Measurements from ENCODE around the gene GAREM1. TPM values are rescaled to one million over a fixed set of nuclear protein-coding genes. Genes with fewer than 3 reads are reported as not detected.

GAREM1 gene
- total and polyA plus RNA-seq, 2 of the 8 experiments (the other 6 are each of a cell fraction or from before 2014, with no cell fraction given): 3.6 to 9.2 TPM

GRCh38 chr18:32358075-32358474 is 112.6 kb downstream of the GAREM1 start:
- H2BK5ac ChIP-seq (ENCODE audit: low read depth, low read length): no peak overlapping the region; the same call in 1 of the 2 replicates
- H2AK5ac ChIP-seq (ENCODE audit: low read depth, low read length): no peak overlapping the region
- no peak overlapping the region for H3K27ac ChIP-seq (ENCODE audit: low read depth, low read length)
- no peaks in the 10 kb centered on the region for H3K27me3 ChIP-seq (replicated peaks in 1 of 4; ENCODE audit: control insufficient read depth in 3 of 4, extremely low read depth in 1 of 4, insufficient read depth in 3 of 4, low read length in 3 of 4)
- no peak overlapping the region for H3K23ac ChIP-seq (ENCODE audit: insufficient read length)
- no peak overlapping the region for H3K14ac ChIP-seq (ENCODE audit: insufficient read length)
- no peak overlapping the region for H4K5ac ChIP-seq (ENCODE audit: insufficient read length, low read depth, low read length)
- H3K79me1 ChIP-seq (ENCODE audit: low read depth, low read length): no peaks in the 10 kb centered on the region
- H2AFZ ChIP-seq (ENCODE audit: low read length): no peak overlapping the region
- H4K91ac ChIP-seq (replicated peaks; ENCODE audit: insufficient read length, low read length): no peak overlapping the region
- no peak for DNase-seq (ENCODE audit: low read depth in 1 of 2, low spot score in 2 of 2)
- H2BK15ac ChIP-seq (ENCODE audit: low read length): no peak overlapping the region
- ChIA-PET CTCF (ENCODE audit: partially characterized antibody) (interaction anchor here (0.7 to 2.4 kb wide), 23 partner anchors 10 to 200 kb away, joined by 3 to 9 read pairs (median 4); no protein-coding TSS in a partner anchor), POLR2A (ENCODE audit: partially characterized antibody) (interaction anchor here (0.7 to 1.3 kb wide), 2 partner anchors 9 to 113 kb away, joined by 3 to 5 read pairs; partner anchors contain the start of gene GAREM1)
- no peak overlapping the region for H3K4me3 ChIP-seq (ENCODE audit: extremely low read depth in 1 of 4, insufficient read depth in 2 of 4, low read depth in 3 of 4, low read length in 4 of 4)
- no peak overlapping the region; the same call in 1 of the 2 replicates for H2BK12ac ChIP-seq (ENCODE audit: low read depth, low read length)
- H3K4ac ChIP-seq (replicated peaks; ENCODE audit: insufficient read length, low read depth, low read length): no peak overlapping the region
- no peaks in the 10 kb centered on the region for H3K79me2 ChIP-seq (ENCODE audit: control insufficient read depth in 1 of 2, insufficient read depth in 2 of 2, low read length in 2 of 2)
- no peaks in the 10 kb centered on the region for H3K9me3 ChIP-seq (ENCODE audit: insufficient read depth in 2 of 2, low read depth in 1 of 2, low read length in 1 of 2)
- FAIRE-seq: no peak
- H4K8ac ChIP-seq (ENCODE audit: extremely low read depth, insufficient read depth, low read length): no peak overlapping the region
- H3K18ac ChIP-seq (ENCODE audit: extremely low read depth, low read length): no peak overlapping the region
- TF ChIP-seq SRF (IDR thresholded peaks at IDR 0.05; ENCODE audit: low read depth, low read length) (no peak), CTCF (IDR thresholded peaks at IDR 0.05; ENCODE audit: control extremely low read depth in 1 of 3, insufficient read depth in 1 of 3, low read depth in 1 of 3, low read length in 3 of 3) (peak; percentile 16 to 42 (median 31); a peak in 3 of 4 replicates), RAD21 (IDR thresholded peaks at IDR 0.05 in 1 of 2, conservative IDR thresholded peaks at IDR 0.05 in 1 of 2; ENCODE audit: low read depth in 2 of 2, low read length in 2 of 2) (peak; percentile 1 to 36; a peak in 1 of 4 replicates), NANOG (IDR thresholded peaks at IDR 0.05; ENCODE audit: insufficient read depth, low read depth, low read length, poor library complexity, severe bottlenecking) (no peak)
- H3K4me1 ChIP-seq (replicated peaks in 1 of 4; ENCODE audit: control insufficient read depth in 3 of 4, insufficient read depth in 4 of 4, low read length in 3 of 4): peaks cover 0 to 5% (median 0%) of the 10 kb centered on the region in 4 experiments; a peak in 1 of 7 replicates
- WGBS, 2 experiments (ENCODE audit: extremely low coverage in 1 of 2, insufficient coverage in 1 of 2, insufficient read length in 1 of 2, insufficient replicate concordance in 2 of 2, low coverage in 1 of 2, low lambda C conversion rate in 2 of 2, missing lambda C conversion rate in 1 of 2): 90% methylated on average over 8 of the region's 8 CpGs; no CpG with 5 or more reads in 1 of the 2 experiments
- H3K9ac ChIP-seq (replicated peaks in 1 of 4; ENCODE audit: extremely low read depth in 1 of 4, low read depth in 3 of 4, low read length in 3 of 4): no peak overlapping the region
- no peaks in the 10 kb centered on the region for H3K23me2 ChIP-seq (ENCODE audit: low read depth, low read length)
- no peaks in the 10 kb centered on the region for H4K20me1 ChIP-seq (replicated peaks in 1 of 2; ENCODE audit: control insufficient read depth in 1 of 2, insufficient read depth in 2 of 2, low read length in 2 of 2)
- no peak overlapping the region for H3K4me2 ChIP-seq (ENCODE audit: insufficient read depth in 1 of 2, low read depth in 2 of 2, low read length in 2 of 2)
- H3K56ac ChIP-seq (replicated peaks; ENCODE audit: insufficient read length, low read depth, low read length): no peak overlapping the region
- no peak overlapping the region for H2BK120ac ChIP-seq (replicated peaks; ENCODE audit: low read depth, low read length)
- no peak overlapping the region for H2BK20ac ChIP-seq (ENCODE audit: low read length)
- H3K36me3 ChIP-seq (ENCODE audit: control insufficient read depth in 2 of 4, insufficient read depth in 4 of 4, low read length in 3 of 4): no peaks in the 10 kb centered on the region

All from H1 (cell line).